HG02798 (cell line): ENCODE measurements around the gene BMP8B.
"Not testable (repeated sequence)": the region's sequence is repeated elsewhere in the genome, so short reads cannot be mapped to it uniquely, and the experiment has no call there.

Experiments used
- ATAC-seq: cut with Tn5 transposase; IDR thresholded peaks from one replicate; pipeline ENCODE4 v1.9.1; 2021; ENCODE audit warnings: mild to moderate bottlenecking; ENCODE audit not compliant: unreplicated experiment, poor library complexity

The BMP8B gene

DNA sequence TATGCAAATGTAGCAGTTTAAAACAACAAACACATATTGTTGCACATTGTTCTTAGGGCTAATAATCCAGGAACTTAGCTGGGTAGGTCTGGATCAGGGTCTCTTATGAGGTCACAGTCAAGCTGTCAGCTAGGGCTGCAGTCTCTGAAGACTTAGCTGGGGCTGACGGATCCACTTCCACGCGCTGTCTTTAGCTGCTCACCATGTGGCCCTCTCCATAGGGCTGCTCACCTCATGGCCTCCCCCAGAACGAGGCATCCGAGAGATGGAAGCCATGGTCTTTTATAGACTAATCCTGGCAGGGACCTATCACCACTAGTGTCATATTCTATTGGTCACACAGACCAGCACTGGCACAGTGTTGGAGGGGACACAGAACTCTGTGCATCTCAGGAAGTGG is 8.8 kb downstream of the BMP8B start:
- ATAC-seq, result no peak

DNA sequence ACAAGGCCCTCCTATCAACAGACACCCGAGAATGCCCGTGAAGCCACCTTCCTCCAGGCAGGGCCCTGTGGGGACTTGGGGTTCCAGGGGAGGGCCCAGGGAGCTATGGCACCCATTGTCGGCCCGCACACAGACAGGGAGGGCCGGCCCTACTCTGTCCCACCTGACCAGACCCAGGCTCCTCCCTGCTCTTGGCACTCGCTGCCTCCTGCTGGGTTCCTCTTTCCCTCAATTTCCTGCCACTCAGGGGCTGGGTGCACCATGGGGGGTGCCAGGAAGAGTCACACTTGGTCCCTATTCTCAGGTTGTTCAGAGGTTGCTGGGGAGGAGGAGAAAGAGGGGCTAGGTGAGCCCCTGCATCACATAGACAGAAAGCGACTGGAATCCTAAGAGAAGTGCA is 9.5 kb downstream of the BMP8B start:
- no peak for ATAC-seq

DNA sequence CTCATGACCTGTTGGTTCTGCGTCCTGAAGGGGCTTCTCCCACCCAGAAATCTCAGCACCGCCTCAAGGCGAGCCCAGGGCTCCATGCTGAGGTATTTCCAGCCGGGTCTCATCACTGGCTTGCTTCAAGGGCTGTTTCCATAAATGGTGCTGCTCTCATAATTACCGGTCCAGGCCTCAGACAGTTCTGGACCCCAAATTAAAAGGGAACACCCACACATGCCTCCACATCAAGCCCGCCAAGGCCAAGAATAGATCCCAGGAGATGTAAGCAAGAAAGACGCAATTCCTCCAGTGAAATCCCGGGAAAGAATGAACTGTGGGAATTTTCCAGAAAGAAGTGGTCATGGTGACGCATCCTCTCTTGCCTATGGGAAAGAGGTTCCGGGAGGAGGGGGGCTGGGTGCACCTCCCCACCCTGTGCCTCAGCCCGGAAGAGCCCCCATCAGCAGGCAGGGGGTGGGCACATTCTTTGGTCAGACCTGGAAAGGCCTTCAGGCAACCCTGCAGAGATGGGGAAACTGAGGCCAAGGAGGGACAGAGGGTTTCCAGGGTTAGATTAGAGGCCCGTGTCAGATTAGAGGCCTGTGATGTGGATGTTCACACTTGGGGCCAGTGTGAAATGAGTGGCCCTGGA is 10.1 kb downstream of the BMP8B start:
- not testable (repeated sequence) for ATAC-seq

DNA sequence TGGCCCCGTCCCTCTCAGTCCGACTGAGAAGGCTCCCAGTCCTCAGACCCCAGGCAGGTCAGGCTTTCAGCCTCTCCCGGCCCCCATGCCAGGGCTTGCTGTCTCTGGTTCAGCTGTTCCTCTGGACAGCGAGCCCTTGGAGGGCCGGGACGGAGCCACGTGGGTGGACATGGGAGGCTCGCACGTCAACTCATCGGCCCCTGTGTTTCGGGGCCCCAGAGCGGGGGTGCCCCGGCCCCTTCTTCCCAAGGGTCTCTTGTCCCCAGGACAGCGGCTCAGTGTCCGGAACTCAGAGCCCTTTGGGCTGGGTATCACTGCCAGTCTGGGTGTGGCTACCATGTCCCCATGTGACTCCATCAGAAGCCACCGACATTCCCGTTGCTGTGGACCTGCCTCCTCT is 10.8 kb downstream of the BMP8B start:
- ATAC-seq, result not testable (repeated sequence)

DNA sequence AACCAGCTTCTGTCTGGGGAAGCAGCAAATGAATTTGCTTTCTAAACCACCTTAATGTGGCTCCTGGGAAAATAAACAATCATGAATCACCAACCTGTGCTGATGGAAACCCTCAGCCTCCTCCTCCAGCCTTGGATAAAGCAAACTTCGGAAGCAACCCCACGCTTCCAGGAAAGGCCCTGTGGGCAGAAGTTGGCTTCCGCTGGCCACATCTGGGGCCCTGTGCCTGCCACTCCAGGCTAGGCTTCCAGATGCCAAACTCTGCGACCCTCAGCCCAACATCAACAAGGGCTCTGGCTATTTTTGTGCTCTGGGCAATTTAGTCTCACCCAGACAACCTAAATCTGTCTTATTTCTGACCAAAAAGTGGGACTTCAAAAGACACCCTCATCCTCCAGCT is 11.4 kb downstream of the BMP8B start:
- no peak for ATAC-seq

DNA sequence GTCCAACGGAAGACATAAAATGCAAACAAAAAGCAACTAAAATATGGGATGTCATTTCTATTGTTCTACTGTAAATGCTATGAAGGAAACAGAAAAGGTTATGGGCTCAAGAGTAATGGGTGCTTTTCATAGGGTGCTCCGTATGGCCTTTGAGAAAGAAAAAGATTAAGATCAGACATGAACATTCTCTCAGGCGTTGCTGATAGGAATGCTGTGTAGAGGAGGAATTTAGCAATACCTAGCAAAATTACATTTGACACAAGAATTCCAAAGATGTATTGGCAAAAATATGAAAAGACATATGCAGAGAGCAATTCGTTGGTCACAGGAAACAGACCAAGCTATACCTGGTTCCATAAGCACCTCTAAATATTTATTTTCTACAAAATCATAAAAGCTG is 11.8 kb downstream of the BMP8B start:
- ATAC-seq, result no peak

DNA sequence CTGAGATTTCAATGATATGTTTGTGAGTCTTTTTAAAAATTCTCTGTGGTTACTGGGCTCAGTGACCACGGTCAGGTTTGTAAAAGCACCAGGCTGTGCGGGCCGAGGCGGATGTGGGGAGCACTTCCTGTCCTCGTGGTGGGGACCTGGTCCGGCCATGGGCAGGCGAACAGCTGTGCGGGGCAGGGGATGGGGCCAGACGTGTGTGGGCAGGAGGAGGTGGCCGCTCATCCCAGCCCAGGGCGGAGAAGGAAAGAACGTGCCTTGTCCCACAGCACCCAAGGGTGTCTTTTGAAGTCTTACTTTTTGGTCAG is 12.3 kb downstream of the BMP8B start:
- ATAC-seq, result peak; percentile 51

DNA sequence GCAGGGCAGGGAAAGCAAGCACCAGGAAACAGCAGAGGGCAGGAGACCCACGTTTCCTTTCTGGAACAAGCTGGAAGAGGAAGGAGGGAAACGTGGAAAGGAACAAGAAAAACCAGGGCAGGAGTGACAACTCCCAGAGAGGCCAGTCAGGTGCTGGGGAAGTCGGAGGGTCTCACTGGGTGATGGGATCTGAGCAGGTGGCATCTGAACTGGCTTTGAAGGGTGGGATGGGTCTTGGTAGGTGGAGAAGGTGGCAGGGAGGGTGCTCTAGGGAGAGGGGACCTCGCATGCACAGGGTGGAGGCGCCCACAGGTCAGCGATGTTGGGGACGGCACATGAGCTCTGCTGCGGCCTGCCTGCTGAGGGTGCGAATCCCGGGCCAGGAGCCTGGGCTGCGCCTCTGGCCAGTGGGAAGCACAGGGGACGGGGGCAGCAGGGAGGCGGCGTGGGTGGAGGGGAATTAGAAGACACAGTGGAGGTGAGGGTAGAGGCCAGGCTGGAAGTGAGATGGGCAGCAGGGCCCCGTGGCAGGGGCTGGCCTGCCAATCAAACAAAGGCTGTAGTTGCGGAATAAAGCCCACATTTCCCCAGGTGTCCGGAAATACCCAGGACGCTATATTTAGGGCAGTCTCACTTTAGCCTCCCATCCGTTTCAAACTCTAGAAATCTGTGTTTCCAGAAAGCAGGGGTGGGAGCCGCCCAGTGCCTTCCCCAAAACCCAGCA is 12.8 kb downstream of the BMP8B start:
- ATAC-seq, result peak; percentile 20

DNA sequence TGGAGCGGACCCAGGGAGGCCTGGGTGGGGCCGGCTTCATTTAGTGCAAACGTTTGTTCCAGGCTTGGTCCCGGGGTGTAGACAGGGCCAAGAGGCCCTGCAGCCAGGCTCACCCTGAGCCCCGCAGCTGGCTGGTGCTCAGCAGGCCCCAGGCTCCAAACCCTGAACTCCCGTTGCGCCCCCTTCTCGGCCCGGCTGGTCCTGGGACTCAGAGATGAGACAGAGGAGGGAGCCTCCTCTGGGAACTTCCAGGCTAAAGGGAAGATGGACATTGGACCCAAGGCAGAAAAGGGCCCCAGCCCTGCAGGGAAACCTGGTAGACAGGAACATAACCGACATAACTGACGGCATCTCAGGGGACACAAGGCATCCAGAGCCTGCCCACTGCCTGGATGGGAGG is 13.5 kb downstream of the BMP8B start:
- not testable (repeated sequence) for ATAC-seq

DNA sequence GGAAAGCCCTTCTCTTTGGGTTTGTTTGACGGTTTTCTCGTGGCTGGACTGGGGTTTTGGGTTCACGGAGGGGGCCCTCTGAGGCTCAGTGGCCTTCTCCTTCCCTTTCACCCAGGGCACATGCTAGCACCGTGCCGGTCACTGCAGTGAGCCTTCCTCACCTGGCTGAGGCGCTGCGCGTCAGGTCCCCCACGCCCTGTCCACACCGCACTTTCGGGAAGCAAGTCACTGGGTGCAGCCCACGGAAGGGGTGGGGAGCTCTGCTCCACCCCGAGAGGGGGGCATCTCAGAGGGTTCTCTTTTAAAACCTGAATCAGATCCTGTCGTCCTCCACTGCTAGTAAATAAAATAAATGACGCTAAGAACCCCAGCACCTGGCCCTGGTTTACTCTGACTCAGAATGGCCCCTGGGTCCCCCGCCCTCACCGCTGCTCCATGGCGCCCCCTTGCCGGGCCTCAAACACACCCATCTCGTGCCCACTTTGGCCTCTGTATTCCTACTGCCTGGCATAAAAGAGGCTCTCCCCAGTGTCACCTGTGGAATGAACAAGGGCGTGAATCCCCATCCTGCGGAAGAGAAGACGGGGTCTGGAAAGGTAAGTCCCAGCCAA is 15.2 kb downstream of the BMP8B start:
- not testable (repeated sequence) for ATAC-seq

DNA sequence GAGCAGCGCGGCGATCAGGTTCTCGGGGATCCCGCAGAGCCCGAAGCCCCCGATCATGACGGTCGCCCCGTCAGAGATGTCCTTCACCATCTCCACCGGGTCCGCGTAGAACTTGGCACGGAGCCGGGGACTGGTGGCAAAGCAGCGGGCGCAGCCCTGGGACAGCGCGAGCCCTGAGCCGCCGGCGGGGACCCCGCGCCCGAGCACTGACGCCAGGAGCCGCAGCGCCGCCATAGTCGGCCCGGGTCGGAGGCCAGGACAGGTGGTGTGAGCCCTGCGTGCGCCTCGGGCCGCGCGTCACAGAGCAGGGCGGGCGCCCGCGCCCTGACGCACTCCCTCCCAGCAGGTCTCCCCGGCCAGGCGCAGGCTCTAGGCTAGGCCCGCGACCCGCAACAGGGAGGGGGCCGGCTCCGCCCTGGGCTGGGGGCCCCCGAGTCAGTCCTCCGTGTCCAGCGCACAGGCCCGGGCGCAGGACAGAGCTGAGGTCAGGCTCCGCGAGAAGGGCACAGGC is 17.6 kb downstream of the BMP8B start, which contains the start of gene OXCT2:
OXCT2 (minus strand) TSS at position 327 of the 511 bp plus-strand sequence; CDS start at position 234, 93 bp downstream.
- ATAC-seq, result peak; percentile 60

DNA sequence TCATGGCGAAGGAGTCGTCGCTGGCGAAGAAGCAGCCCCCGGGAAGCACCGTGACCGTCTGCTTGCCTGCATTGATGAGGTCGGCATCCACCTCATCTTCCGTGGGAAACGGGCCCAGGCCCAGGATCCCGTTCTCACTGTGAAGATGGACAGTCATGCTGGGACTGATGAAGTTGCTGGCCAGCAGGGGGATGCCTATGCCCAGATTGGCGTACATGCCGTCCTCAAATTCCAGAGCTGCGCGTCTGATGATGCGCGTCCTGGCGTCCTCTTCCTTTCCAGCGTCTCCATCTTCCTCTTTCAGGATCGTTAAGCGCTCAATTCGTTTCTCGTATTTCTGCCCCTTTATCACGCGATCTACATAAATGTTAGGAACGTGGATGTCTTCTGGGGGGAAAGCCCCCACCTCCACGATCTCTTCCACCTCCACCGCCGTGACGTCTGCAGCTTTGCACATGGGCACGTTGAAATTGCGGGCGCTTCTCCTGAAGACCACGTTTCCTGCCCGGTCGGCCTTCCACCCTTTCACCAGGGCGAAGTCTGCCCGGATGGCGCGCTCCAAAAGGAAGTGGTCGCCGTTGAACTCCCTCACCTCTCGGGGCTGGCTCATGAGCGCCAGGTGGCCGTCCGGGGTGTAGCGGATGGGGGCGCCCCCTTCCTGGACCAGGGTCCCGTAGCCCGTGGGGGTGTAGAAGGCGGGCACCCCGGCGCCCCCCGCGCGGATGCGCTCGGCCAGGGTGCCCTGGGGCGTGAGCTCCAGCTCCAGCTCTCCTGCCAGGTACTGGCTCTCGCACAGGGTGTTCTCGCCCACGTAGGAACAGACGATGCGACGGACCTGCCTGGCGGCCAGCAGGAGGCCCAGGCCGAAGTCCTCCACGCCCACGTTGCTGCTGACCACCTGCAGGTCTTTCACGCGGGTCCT is 18.3 kb downstream of the BMP8B start:
- not testable (repeated sequence) for ATAC-seq

DNA sequence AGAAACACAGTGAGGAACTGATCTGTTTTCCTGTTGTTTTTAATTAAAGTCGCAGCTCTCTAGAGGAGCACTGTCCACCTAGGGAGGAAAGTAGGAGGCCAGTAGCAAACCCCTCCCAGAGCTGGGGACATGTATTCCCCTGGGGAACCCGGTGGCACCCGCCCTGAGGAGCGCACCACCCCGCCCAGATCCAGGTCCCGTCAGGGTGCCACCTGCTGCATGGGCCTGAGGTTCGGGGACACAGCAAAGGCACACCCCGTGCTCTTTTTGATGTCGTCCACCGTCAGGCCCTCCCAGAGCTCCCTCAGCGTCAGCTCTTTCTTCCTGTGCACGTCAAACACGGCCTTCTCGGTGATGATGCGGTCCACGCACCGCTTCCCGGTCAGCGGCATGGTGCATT is 19.2 kb downstream of the BMP8B start:
- ATAC-seq, result not testable (repeated sequence)

DNA sequence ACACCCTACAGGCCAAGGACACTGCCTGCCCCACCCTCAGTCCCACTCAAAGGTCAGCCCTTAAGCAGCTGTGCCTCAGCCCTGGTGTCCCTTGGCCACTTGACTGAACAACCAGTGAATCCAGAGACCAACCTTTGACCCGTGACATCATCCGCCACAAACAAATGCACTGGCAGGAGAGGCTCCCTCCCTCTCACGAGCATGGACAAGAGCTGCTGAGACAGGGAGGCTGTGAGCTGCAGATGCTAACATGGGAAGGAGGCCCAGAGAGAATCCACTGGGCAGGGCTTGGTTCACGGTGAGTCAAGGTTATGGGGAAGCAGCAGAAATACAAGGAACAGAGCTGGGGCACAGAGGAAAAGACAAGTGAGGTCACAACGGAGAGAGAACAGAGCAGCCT is 22.2 kb downstream of the BMP8B start:
- ATAC-seq, result not testable (repeated sequence)

DNA sequence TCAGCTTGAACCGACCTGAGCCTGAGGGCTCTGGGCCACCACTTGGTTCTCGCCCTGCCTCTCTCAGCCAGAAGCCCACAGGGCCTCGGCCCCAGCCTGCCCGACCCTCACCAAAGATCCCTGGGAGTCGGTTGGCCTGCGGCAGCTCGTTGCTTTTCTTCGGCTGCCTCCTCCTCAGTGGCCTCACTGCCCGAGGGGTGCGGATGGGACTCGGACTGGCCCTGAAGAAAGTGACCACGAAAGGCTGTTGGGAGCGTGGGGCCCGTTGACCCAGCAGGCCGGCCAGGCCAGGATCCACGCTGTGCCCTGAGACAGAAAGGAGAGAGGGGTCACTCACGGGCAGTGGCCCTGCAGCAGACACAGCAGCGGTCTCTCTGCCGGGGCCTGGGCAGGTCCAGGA is 24.2 kb downstream of the BMP8B start:
- ATAC-seq, result not testable (repeated sequence)

DNA sequence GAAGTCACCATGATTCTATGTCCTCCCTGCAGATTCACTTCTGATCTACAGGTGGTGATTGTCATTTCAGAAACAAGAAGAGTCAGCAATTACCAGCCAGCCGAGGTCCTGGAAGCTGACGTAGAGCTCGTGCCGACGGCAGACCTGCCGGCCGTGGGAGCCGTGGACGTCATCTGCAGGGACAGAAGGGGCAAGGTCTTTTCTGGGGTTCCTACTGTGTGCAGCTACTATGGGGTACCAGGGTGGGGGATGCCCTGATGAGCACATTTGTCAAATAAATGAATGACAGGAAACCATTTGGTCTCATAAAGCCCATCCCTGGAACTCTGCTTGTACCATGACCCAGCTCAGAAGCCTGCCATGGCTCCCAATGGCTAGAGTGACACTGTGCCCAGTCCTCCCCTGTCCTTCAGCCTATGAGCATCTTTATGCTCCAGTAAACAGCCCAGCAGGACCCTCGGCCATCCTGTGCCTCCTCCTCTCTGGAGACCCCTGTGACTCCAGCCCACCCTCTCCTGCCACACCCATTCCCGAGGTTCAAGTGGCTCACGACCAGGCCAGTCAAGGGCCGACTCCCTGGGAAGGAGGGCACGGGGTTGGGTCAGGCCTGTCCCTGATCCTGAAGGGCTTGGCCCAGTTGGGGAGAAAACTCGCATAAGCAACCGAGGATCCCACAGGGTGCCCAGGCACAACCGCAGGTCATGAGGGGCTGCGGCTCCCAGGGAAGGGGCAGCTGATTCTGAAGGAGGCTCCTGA is 24.9 kb downstream of the BMP8B start:
- not testable (repeated sequence) for ATAC-seq

DNA sequence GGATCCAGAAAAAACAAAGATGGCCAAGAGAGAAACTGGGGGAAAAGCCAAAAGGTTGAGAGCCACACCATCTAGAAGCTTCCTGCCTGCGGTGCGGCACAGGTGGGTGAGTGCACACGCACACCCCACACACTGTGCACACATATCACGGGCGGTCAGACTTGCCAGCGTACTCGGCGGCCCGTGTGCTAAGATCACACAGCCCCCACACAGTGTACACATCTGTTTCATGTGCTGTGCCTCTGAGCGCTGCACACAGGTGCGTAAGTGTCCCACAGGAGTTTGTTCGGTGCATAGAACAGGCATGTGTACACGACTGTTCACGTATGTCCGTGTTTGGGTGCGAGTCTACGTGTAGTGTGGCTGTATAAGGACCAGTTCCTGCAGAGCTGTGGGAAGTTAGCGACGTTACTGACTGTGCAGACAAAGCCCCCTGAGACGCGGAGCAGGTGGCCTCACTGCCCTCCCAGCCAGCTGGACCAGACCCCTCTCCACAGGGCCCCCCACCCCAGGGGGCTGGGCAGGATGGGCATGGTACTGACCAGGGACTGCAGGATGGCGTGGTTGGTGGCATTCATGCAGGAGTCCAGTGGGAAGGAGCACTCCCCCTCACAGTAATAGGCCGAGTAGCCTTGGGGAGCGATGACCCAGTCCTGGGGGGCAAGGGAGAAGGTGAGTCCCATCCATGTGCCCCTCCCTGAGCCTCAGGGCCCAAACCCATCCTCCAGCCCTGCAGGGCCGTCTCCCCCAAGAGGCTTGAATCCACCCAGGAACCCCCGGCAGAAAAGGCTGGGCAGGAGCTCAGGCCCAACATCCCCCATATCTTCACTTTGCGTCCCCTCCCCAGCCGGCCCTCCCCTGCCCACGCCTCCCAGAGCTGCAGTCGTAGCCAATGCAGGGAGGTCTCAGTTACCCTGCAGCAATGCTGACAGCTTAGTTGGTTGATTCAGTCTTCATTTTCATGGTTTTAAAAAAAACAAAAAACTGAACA is 25.8 kb downstream of the BMP8B start:
- ATAC-seq, result no peak

DNA sequence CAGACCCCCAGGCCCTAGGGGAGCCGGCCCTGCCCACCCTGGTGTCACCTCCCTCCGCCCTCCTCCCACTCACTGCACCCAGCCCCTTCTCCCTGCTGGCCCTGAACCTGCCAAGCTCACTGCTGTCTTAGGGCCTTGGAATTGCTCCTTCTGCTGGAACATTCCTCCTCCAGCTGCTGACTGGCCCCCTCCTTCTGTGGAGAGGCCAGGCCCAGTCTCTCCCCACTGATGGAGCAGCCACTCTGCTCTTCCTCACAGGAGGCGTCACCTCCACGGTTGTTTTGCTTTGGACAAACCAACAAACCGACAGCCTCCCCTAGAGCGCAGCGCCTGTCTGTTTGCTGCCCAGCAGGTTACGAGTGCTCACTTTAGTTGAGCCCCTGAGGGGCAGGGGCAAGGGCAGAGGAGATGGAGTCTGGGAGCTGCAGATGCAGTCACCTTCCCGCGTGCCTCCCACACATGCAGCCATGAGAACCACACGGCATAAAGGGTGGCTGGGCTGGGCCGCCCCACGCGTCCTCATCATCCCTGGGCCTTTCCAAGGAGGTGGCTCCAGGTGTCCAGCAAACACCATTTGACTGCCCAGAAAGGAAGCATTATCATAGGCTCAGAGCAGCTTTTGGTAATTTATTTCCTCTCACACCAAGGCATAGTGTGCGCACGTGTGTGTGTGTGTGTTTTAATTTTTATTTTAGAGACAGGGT is 27.0 kb downstream of the BMP8B start:
- no peak for ATAC-seq
